K562 (cell line): ENCODE data around the gene CSF2. TPM values are rescaled to one million over a fixed set of nuclear protein-coding genes. Genes with fewer than 3 reads are reported as not detected.
A peak's percentile ranks its signal among the peaks of the same experiment; 100 is the strongest.

Source experiments
- ATAC-seq: fragments of 200-7000 bp; cut with Tn5 transposase; 3 replicates; pipeline ENCODE4 v1.9.1; 2020; ENCODE audit warnings: moderate library complexity
- BruUV-seq: library from RNA; stranded (reverse); fragments of 400-500 nt; replicated peaks from 2 replicates; lab custom pipeline; 2021; lab: Mats Ljungman, UMichigan
- CTCF ChIA-PET: fragments of 300-600 bp; formaldehyde crosslinking; extraction: SDS; loops from one replicate; lab custom pipeline; 2021; ENCODE audit warnings: low intra/inter-chr PET ratio; lab: Yijun Ruan, JAX
- POLR2A ChIA-PET: fragments of 300-600, 350-650 bp; sonication (Branson Sonifier 250); formaldehyde crosslinking; extraction: SDS; loops from one replicate; lab custom pipeline; 2021; ENCODE audit warnings: antibody characterized with exemption, inconsistent platforms; lab: Yijun Ruan, JAX
- DNase-seq, 4 experiments: peaks; one replicate each; pipeline versions ENCODE4 v3.0.0 to v3.0.0-alpha.2; 2011 to 2018; ENCODE audit warnings: low spot score in 3 of 4, mixed read lengths in 3 of 4; ENCODE audit errors: extremely low read depth in 1 of 4
- FAIRE-seq: peaks from 2 replicates; lab custom pipeline; 2011; peaks lifted over from hg19 to GRCh38; lab: Jason Lieb, UNC
- H2AFZ ChIP-seq: 2 replicates; pipeline ENCODE4 v1.6.0; 2011; ENCODE audit warnings: low read depth, low read length, control low read depth, inconsistent platforms
- H3K27ac ChIP-seq: fragments of 200-600 bp; 3 replicates; pipeline ENCODE4 v1.8.0; 2011; ENCODE audit warnings: low read depth, mild to moderate bottlenecking, control low read depth, inconsistent platforms, low read length, moderate library complexity, mixed read lengths; ENCODE audit errors: extremely low read depth
- H3K27me3 ChIP-seq, 2 experiments: fragments of 300-600 bp in 1 of 2; 2 replicates in 1 of 2; 3 replicates in 1 of 2; pipeline versions ENCODE4 v1.6.0 to v1.8.0; 2011; ENCODE audit warnings: inconsistent platforms in 2 of 2, low read length in 2 of 2, mild to moderate bottlenecking in 1 of 2, mixed read lengths in 1 of 2, moderate library complexity in 1 of 2; ENCODE audit not compliant: control insufficient read depth in 2 of 2, insufficient read depth in 2 of 2
- H3K36me3 ChIP-seq: fragments of 300-600 bp; 3 replicates; pipeline ENCODE4 v1.8.0; 2011; ENCODE audit warnings: mild to moderate bottlenecking, low read length, inconsistent platforms; ENCODE audit not compliant: control insufficient read depth, insufficient read depth
- H3K4me1 ChIP-seq, 2 experiments: fragments of 200-600 bp in 1 of 2; replicated peaks in 1 of 2; 2 replicates in 1 of 2; 3 replicates in 1 of 2; pipeline versions ENCODE4 v1.5.1 to v1.8.0; 2011; ENCODE audit warnings: inconsistent platforms in 2 of 2, low read length in 2 of 2, mild to moderate bottlenecking in 1 of 2, mixed read lengths in 1 of 2, moderate library complexity in 1 of 2; ENCODE audit not compliant: control insufficient read depth in 2 of 2, insufficient read depth in 2 of 2
- H3K4me2 ChIP-seq: 2 replicates; pipeline ENCODE4 v1.6.1; 2011; ENCODE audit warnings: low read length, control low read depth, inconsistent platforms, mixed read lengths; ENCODE audit not compliant: insufficient read depth
- H3K4me3 ChIP-seq: fragments of 200-600 bp; sonication (generic), shearing (Covaris generic); 2 replicates; pipeline ENCODE4 v1.5.1; 2016; ENCODE audit warnings: control low read depth, inconsistent platforms
- H3K79me2 ChIP-seq: fragments of 200-600 bp; 3 replicates; pipeline ENCODE4 v1.8.0; 2011; ENCODE audit warnings: low read length, inconsistent platforms; ENCODE audit not compliant: control insufficient read depth, insufficient read depth
- H3K9ac ChIP-seq, 2 experiments: 2 replicates each; pipeline versions ENCODE4 v1.6.0 to v1.6.1; 2011; ENCODE audit warnings: low read depth in 2 of 2, low read length in 2 of 2, control low read depth in 1 of 2, inconsistent platforms in 1 of 2, mild to moderate bottlenecking in 1 of 2, mixed read lengths in 1 of 2; ENCODE audit not compliant: insufficient read depth in 1 of 2
- H3K9me1 ChIP-seq: one replicate; pipeline ENCODE4 v1.6.0; 2011; ENCODE audit warnings: inconsistent platforms, mild to moderate bottlenecking, low read length, moderate library complexity; ENCODE audit not compliant: control insufficient read depth, insufficient read depth
- H3K9me3 ChIP-seq: replicated peaks from 2 replicates; pipeline ENCODE4 v1.5.1; 2011; ENCODE audit warnings: low read depth, low read length, inconsistent platforms; ENCODE audit not compliant: control insufficient read depth, insufficient read depth
- H4K20me1 ChIP-seq: replicated peaks from 2 replicates; pipeline ENCODE4 v1.6.1; 2011; ENCODE audit warnings: low read length, inconsistent platforms, mixed read lengths; ENCODE audit not compliant: control insufficient read depth, insufficient read depth
- ZNF239 ChIP-seq: fragments of 250-450 bp; sonication (Bioruptor Pico); IDR thresholded peaks from 2 replicates; pipeline ENCODE4 v1.4.0; 2020; ENCODE audit warnings: mild to moderate bottlenecking
- ZNF24 ChIP-seq: fragments of 450-650 bp; IDR thresholded peaks from 2 replicates; pipeline ENCODE4 v1.6.1; 2016
- ZNF395 ChIP-seq: fragments of 200-800 bp; sonication (Bioruptor generic); IDR thresholded peaks from 2 replicates; pipeline ENCODE4 v1.6.1; 2017; ENCODE audit warnings: missing genetic modification characterization, missing compliant biosample characterization
- WGBS: fragments of 100-300 bp; shearing (Covaris generic); methylation state at CpG from one replicate; pipeline ENCODE4 v1.1.6; 2016; ENCODE audit warnings: low coverage, mixed read lengths; ENCODE audit not compliant: insufficient coverage; ENCODE audit errors: missing lambda C conversion rate; 5-methylcytosine and 5-hydroxymethylcytosine counted together
- in situ Hi-C: fragments of 300-500 bp; cut with MboI; formaldehyde crosslinking; loops from 4 replicates; pipeline ENCODE4 v1.15.0; 2018; ENCODE audit warnings: inconsistent platforms, mixed read lengths
- intact Hi-C: fragments of 100-400 bp; cut with micrococcal nuclease; formaldehyde crosslinking; loops from 2 replicates; pipeline ENCODE4 v1.14.2; 2022
- polyA plus RNA-seq, 8 experiments: library from polyadenylated mRNA; depleted of rRNA in 4 of 8; stranded (reverse) in 5 of 8; unstranded in 3 of 8; fragments of >200 nt; fragmentation: Nextera tagmentation in 2 of 8; fragmentation: Illumina TruSeq in 1 of 8; extraction: Ambion mirVana in 2 of 8; extraction: Trizol in 1 of 8; gene quantifications; 2 replicates each; pipeline versions ENCODE4 v1.2.1 to v1.2.3, GENCODE V29; 2011 to 2014; ENCODE audit warnings: inconsistent platforms in 1 of 8, missing spikeins in 1 of 8
- total RNA-seq, 7 experiments: library from RNA; depleted of rRNA in 6 of 7; stranded (reverse); fragments of >200 nt in 6 of 7; fragmentation: Illumina TruSeq in 2 of 7; extraction: Trizol in 2 of 7; gene quantifications; 2 replicates each; pipeline versions ENCODE4 v1.2.1 to v1.2.3, GENCODE V29; 2011 to 2021; ENCODE audit warnings: low replicate concordance in 1 of 7

CSF2 gene
- total and polyA plus RNA-seq, 9 of the 15 experiments (the other 6 are each of a cell fraction or from before 2014, with no cell fraction given) = 0.25 to 0.29 TPM; not detected in 7

- Histone ChIP-seq H3K9me1 (no peaks in the 10 kb centered on the region), H2AFZ (peak overlapping the region; percentile 12; the same call in 1 of the 2 replicates), H3K27ac (0 out of 3 replicates have a peak overlapping the region, but pooled peaks have one; percentile 18), H3K9ac (0 out of 4 replicates have a peak overlapping the region, but pooled peaks of 1 of the 2 experiments have one; percentile 33), H3K4me2 (no peak overlapping the region), H3K27me3 (no peaks in the 10 kb centered on the region), H3K4me1 (peaks cover 28 to 56% of the 10 kb centered on the region in 2 experiments), H3K9me3 (no peaks in the 10 kb centered on the region), H3K4me3 (no peak overlapping the region), H3K36me3 (no peaks in the 10 kb centered on the region), H4K20me1 (no peaks in the 10 kb centered on the region), H3K79me2 (no peaks in the 10 kb centered on the region)
- ChIA-PET CTCF (no interaction called here), POLR2A (interaction anchor here (0.6 to 0.7 kb wide), 3 partner anchors 13 to 419 kb away, joined by 3 to 5 read pairs (median 4); partner anchors contain the start of gene IRF1)
- TF ChIP-seq ZNF239 (CRISPR knock-in tag) (no peak), ZNF24 (peak; percentile 60), ZNF395 (CRISPR knock-in tag) (peak; percentile 35)
- FAIRE-seq (no peak), ATAC-seq (no peak), DNase-seq (peak in 1 of 4 experiments; percentile 36)
- WGBS = 56% methylated on average over 2 of the region's 2 CpGs
- in situ Hi-C loops = loop anchor here (25.0 kb wide), 1 partner anchor 316 kb away; no protein-coding TSS in a partner anchor
- no TSS peak for BruUV-seq
- intact Hi-C loops = loop anchor here (2.0 to 5.0 kb wide), 2 partner anchors 41 to 425 kb away; no protein-coding TSS in a partner anchor
These were observed 2.3 kb upstream of the CSF2 start for GRCh38 chr5:132071338-132071707.
